Measurements from ENCODE around the gene HADHA. TPM values are rescaled to one million over a fixed set of nuclear protein-coding genes. Genes with fewer than 3 reads are reported as not detected.

Gene HADHA
- total RNA-seq, 1 donor from 2014 or later: 162 TPM

- Mint-ChIP-seq H3K4me3 (ENCODE audit: unreplicated experiment) (no peak overlapping the region), H3K27me3 (ENCODE audit: unreplicated experiment) (no peaks in the 10 kb centered on the region), H3K9me3 (ENCODE audit: unreplicated experiment) (no peaks in the 10 kb centered on the region), H3K27ac (ENCODE audit: unreplicated experiment) (no peak overlapping the region), H3K4me1 (ENCODE audit: unreplicated experiment) (peaks cover under 1% of the 10 kb centered on the region), H3K36me3 (ENCODE audit: low read depth, unreplicated experiment) (peaks cover 13% of the 10 kb centered on the region)
- no peak for DNase-seq (ENCODE audit: low spot score)
- TF ChIP-seq, protein P1, sequence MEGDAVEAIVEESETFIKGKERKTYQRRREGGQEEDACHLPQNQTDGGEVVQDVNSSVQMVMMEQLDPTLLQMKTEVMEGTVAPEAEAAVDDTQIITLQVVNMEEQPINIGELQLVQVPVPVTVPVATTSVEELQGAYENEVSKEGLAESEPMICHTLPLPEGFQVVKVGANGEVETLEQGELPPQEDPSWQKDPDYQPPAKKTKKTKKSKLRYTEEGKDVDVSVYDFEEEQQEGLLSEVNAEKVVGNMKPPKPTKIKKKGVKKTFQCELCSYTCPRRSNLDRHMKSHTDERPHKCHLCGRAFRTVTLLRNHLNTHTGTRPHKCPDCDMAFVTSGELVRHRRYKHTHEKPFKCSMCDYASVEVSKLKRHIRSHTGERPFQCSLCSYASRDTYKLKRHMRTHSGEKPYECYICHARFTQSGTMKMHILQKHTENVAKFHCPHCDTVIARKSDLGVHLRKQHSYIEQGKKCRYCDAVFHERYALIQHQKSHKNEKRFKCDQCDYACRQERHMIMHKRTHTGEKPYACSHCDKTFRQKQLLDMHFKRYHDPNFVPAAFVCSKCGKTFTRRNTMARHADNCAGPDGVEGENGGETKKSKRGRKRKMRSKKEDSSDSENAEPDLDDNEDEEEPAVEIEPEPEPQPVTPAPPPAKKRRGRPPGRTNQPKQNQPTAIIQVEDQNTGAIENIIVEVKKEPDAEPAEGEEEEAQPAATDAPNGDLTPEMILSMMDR (IDR thresholded peaks at IDR 0.05; ENCODE audit: unreplicated experiment): no peak
Observed at GRCh38 chr2:26237868-26238267, 6.6 kb downstream of the HADHA start.

- Mint-ChIP-seq H3K4me3 (ENCODE audit: unreplicated experiment) (no peak overlapping the region), H3K9me3 (ENCODE audit: unreplicated experiment) (no peaks in the 10 kb centered on the region), H3K4me1 (ENCODE audit: unreplicated experiment) (no peaks in the 10 kb centered on the region), H3K27me3 (ENCODE audit: unreplicated experiment) (no peaks in the 10 kb centered on the region), H3K36me3 (ENCODE audit: low read depth, unreplicated experiment) (peaks cover 13% of the 10 kb centered on the region), H3K27ac (ENCODE audit: unreplicated experiment) (no peak overlapping the region)
- TF ChIP-seq, protein P1 (IDR thresholded peaks at IDR 0.05; ENCODE audit: unreplicated experiment): no peak
- DNase-seq (ENCODE audit: low spot score): no peak
Observed at GRCh38 chr2:26235089-26235488, 9.3 kb downstream of the HADHA start.

DNA sequence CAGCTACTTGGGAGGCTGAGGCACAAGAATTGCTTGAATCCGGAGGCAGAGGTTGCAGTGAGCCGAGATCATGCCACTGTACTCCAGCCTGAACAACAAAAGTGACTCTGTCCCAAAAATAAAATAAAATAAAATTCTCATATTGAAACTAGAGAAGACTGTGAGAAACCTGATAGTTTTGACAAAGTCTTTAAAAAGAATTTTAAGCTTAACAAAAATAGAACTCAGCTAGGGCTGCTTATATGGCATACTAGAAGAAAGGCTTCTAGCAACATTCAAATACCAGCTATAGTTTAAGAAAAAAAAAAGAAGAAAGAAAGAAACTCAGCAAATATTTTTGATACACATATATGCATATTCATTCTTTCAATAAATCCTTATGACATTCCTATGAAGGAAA, 13.6 kb downstream of the HADHA start:
- Mint-ChIP-seq H3K36me3 (ENCODE audit: low read depth, unreplicated experiment) (peaks cover 34% of the 10 kb centered on the region), H3K4me1 (ENCODE audit: unreplicated experiment) (no peaks in the 10 kb centered on the region), H3K27ac (ENCODE audit: unreplicated experiment) (no peak overlapping the region), H3K27me3 (ENCODE audit: unreplicated experiment) (no peaks in the 10 kb centered on the region), H3K9me3 (ENCODE audit: unreplicated experiment) (no peaks in the 10 kb centered on the region), H3K4me3 (ENCODE audit: unreplicated experiment) (no peak overlapping the region)
- no peak for DNase-seq (ENCODE audit: low spot score)
- TF ChIP-seq, protein P1 (IDR thresholded peaks at IDR 0.05; ENCODE audit: unreplicated experiment): no peak

GRCh38 chr2:26229595-26229994, 14.8 kb downstream of the HADHA start:
- peaks cover 32% of the 10 kb centered on the region for H3K36me3 Mint-ChIP-seq (ENCODE audit: low read depth, unreplicated experiment)
- TF ChIP-seq, protein P1 (IDR thresholded peaks at IDR 0.05; ENCODE audit: unreplicated experiment): no peak
- H3K27ac Mint-ChIP-seq (ENCODE audit: unreplicated experiment): no peak overlapping the region
- H3K4me3 Mint-ChIP-seq (ENCODE audit: unreplicated experiment): no peak overlapping the region
- H3K27me3 Mint-ChIP-seq (ENCODE audit: unreplicated experiment): no peaks in the 10 kb centered on the region
- no peak for DNase-seq (ENCODE audit: low spot score)
- H3K9me3 Mint-ChIP-seq (ENCODE audit: unreplicated experiment): no peaks in the 10 kb centered on the region
- no peaks in the 10 kb centered on the region for H3K4me1 Mint-ChIP-seq (ENCODE audit: unreplicated experiment)

GRCh38 chr2:26224095-26224494, 20.3 kb downstream of the HADHA start:
- Mint-ChIP-seq H3K36me3 (ENCODE audit: low read depth, unreplicated experiment) (peaks cover 24% of the 10 kb centered on the region), H3K9me3 (ENCODE audit: unreplicated experiment) (no peaks in the 10 kb centered on the region), H3K4me3 (ENCODE audit: unreplicated experiment) (no peak overlapping the region), H3K27me3 (ENCODE audit: unreplicated experiment) (no peaks in the 10 kb centered on the region), H3K4me1 (ENCODE audit: unreplicated experiment) (no peaks in the 10 kb centered on the region), H3K27ac (ENCODE audit: unreplicated experiment) (no peak overlapping the region)
- TF ChIP-seq, protein P1 (IDR thresholded peaks at IDR 0.05; ENCODE audit: unreplicated experiment): no peak
- DNase-seq (ENCODE audit: low spot score): no peak

All from endothelial cell (in vitro differentiated cells).